Esophagus muscularis mucosa (tissue), 3 donors: ENCODE data around the gene TRABD2B.

Experiments used
- CTCF ChIP-seq, 3 experiments: fragments of 200-600 bp in 2 of 3; fragments of 450-650 bp in 1 of 3; sonication (generic) in 2 of 3; IDR thresholded peaks; one replicate each; pipeline ENCODE4 v1.5.1; 2017 to 2019; ENCODE audit warnings: antibody characterized with exemption in 3 of 3, mild to moderate bottlenecking in 2 of 3, moderate library complexity in 1 of 3
- POLR2A ChIP-seq: fragments of 450-650 bp; IDR thresholded peaks from one replicate; pipeline ENCODE4 v1.6.1; 2017; ENCODE audit warnings: antibody characterized with exemption, moderate library complexity, mild to moderate bottlenecking, low read depth

GRCh38 chr1:47843059-47843458 is 154.1 kb downstream of the TRABD2B start:
- TF ChIP-seq CTCF (IDR thresholded peaks at IDR 0.05) (no peak), POLR2A (no peak)
